HG03571 (cell line): ENCODE results near the gene ALAS1.
A peak's percentile ranks its signal among the peaks of the same experiment; 100 is the strongest.

Experiments
- ATAC-seq: cut with Tn5 transposase; IDR thresholded peaks from one replicate; pipeline ENCODE4 v1.9.1; 2021; ENCODE audit not compliant: unreplicated experiment

The ALAS1 gene

GRCh38 chr3:52233968-52234367 is 36.0 kb downstream of the ALAS1 start:
- no peak for ATAC-seq

GRCh38 chr3:52234516-52235447 is 36.8 kb downstream of the ALAS1 start:
- ATAC-seq: no peak

DNA sequence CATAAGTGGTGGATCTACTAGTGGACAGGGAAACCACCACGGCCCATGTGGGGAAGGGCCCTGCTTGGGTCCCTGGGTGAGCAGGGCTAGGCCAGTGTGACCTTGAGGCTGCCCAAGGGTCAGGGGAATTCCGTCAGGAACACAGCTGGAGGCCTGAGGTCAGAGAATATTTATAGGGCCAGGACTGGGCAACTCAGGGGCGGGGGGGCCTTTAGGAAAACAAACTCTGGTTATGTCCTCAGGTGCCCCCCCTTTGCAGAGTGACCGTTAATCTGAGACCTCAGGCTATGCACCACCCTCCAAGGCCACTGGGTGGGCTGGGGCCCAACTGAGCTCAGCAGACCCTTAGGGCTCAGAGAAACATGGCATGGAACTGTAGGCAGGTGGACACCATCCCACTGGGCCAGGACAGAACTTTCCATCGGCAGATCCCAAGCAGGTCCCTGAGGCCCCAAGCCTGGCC is 38.5 kb downstream of the ALAS1 start:
- no peak for ATAC-seq

DNA sequence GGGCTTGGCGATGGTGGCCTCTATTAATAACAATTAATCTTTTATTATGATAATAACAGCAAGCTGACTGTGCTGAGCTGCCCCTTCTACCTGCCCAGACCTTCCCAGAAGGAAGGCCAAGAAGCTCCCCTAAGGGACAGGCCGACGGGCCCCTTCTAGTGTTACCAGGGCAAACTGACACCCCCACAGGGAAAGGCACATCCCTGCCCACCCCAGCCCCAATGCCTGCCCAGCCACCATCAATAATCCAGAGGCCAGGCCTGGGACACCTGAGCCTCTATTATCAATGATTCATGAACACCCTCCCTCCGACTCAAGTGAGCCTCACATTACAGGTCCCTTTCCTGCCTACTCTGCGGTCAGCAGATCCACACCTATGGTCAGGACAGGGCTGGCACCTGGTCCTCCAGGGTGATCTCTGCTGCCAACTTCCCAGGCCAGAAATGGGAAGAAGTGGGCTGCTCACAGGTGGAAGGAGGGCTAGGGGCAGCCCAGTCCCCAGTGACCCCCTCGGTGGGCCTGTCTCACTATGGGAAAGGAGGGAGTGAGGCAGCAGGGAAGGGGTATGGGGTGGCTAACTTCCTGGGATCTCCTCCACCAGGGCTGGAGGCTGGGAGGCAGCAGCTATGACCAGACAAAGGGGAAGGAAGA is 39.2 kb downstream of the ALAS1 start:
- ATAC-seq: no peak

DNA sequence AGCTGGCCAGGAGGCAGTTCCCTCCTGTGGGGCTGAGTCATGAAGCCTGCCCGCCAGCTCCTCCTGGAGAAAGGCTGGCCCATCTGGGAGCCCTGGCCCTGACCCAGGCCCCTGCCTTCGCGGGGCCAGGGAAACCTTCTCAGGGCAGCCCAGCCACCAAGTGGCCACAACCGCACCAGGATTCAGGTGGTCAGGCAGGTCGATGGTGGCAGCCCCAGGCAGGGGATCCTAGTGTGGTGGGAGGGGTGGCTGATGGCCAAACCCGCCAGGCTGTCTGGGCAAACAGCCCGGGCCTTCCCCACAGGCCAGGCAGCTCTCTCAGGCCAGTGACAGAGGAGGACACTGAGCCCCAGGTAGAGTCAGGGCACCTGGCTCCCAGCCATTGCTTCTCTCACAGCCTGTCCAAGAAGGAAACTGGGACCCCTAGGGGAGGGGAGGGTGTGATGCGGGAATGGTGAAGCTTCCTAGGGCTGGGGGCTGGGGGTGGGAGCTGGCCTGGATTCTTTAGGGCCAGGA is 39.8 kb downstream of the ALAS1 start:
- no peak for ATAC-seq

GRCh38 chr3:52238193-52238760 is 40.3 kb downstream of the ALAS1 start:
- ATAC-seq: no peak

DNA sequence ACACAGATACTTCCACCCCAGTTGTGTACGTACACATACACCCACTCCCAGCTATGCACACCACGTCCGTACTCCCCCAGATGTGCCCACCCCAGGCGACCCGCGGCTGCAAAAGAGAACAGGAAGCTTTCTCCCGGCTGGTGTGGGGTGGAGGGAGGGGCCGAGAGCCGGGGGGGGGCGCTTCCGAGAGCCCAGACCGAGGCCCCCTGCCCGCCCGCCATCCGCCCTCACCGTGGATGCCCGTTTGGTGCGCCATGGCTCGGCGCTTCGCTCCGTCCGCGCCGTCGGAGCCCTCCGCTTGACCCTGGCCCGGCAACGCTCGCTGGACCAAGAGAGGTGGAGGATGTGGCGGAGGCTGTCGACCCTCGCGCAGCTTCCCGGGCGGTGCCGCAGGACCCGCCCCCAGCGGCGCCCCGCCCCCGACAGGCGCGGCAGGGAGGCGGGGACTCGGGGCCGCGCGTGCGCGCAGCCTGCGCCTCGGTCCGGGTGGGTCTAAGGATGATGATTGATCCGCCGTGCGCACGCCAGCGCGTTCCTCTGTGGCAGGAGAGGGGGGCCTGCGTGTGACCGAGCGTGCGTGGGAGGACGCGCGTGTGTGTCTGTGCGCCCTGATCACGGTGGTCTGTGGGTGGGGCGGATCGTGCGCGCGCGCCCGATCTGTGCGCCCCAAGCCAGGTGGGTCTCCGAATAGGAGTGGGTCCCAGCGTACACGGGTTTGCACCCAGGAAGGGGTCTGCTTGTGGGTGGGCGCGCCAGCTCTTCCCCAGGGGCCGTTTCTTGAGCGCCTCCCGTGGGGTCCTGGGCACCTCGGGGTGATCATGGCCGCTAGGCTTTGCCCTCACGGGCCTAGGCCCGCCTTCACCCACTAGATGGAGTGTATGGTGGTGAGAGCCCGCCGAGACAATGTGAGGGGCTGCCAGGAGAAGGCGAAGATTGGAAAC is 41.1 kb downstream of the ALAS1 start, which contains the start of gene TWF2:
Gene TWF2, minus strand, starts transcription at position 398 of the 941 bp plus-strand sequence. Its CDS starts 142 bp downstream, at position 256.
- peak; percentile 65 for ATAC-seq

DNA sequence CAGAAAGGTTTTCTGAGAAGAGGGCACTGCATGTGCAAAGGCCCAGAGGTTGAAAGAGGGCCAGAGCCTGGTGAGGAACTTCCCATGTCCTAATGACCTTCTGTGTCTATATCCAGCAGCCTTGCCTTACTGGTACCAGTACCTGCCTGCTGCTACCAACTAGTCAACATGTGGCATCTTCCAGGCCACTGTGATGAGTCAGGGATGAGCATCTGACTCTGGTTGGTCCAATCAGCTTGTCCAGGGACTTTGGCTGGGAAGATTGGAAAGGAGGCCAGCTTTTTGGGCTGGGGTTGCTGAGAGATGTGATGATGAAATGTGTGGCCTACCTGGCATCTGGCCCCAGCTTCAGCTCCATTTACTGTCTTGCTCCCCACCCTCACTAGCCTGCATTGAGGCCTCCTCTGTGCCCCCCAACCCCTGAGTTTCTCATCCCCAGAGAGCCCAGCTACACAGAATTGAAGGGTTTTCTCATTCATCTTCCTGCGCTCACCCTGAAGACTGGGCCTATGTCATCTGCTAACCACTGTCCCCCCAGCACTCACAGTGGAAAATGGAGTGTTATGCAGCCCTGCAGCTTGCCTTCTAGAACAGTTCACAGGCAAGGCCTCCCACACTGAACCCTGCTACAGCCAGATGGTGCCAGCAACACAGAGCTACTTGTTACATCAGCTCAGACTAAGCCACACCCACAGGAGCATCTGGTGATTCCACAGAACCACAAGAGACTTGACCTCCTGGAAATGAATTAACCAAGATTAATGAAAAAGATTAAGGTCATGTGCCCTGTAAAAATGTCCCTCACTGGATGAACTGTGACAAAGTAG is 42.3 kb downstream of the ALAS1 start:
- no peak for ATAC-seq

DNA sequence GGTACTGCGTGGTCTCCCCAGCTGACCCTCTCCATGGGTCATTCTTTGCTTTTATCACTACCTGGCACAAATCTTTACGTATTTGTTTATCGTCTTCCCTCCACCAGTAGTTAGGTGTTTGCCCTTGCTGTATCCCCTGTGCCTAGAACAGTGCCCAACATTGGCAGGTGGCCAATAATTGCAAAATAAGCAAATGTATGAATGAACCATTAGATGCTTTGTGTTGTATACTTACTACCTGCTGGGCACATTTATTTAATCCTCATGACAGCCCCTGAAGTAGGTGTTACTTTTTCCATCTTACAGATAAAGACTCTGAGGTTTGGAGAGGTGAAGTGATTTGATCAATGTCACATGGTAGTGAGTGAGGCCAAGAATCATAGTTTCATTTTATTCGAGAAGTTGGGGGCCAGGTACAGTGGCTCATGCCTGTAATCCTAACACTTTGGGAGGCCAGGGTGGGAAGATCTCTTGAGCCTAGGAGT is 43.0 kb downstream of the ALAS1 start:
- no peak for ATAC-seq

DNA sequence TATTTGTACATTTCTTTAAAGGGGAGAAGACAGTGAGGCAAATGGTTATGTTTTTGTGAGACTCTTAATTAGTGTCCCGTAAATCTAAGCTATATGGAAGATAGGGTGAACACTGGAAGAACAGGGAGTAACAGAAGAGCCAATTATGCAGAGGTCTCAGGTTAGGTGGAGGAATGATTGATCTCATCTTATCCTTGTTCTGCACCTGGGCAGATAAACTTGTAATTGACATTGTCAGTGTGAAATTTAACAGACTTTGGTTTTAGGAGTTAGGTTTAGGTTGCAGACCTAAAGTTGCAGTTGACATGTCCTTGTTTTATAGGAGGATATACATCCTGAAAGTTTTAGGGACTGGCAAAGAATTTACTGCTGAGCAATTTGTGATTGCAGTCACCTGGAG is 44.1 kb downstream of the ALAS1 start:
- ATAC-seq: no peak

DNA sequence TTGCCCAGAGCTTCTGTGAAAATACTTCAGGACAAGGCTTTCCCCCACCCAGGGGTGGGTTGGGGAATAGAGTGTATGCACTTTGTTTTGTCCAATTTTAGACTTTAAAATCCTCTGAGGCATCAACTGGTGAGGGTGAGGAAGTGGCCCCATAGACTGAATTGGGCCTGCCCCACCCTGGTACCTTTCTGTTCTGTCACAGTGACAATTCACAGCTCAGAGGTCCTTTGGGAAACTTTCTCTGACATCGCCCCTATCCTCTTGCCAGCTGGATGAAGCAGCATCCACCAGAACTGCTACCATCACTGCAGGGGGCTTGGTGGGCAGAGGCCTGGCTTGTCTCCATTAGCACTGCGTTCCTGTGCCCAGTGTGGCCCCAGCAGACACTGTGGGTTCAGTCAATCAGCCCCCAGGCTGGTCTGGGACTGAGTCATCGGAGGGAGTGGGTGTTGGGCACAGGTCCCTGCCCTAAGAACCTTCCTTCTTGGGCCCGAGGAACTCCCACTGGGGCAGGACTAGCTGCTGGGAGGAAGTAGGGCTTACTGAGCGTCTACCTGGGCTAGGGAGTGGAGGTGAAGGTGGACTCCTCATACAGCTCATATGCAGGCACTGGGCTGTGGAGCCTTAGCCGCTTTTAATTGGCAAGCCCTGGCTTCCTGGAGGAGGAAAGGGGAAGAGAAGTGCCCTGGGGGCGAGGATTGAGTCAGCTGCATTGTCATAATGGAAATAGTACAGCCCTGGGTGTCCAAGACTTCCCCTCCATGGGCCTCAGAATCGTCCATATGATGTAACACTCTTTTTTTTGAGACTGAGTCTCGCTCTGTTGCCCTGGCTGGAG is 46.0 kb downstream of the ALAS1 start:
- ATAC-seq: peak; percentile 40

DNA sequence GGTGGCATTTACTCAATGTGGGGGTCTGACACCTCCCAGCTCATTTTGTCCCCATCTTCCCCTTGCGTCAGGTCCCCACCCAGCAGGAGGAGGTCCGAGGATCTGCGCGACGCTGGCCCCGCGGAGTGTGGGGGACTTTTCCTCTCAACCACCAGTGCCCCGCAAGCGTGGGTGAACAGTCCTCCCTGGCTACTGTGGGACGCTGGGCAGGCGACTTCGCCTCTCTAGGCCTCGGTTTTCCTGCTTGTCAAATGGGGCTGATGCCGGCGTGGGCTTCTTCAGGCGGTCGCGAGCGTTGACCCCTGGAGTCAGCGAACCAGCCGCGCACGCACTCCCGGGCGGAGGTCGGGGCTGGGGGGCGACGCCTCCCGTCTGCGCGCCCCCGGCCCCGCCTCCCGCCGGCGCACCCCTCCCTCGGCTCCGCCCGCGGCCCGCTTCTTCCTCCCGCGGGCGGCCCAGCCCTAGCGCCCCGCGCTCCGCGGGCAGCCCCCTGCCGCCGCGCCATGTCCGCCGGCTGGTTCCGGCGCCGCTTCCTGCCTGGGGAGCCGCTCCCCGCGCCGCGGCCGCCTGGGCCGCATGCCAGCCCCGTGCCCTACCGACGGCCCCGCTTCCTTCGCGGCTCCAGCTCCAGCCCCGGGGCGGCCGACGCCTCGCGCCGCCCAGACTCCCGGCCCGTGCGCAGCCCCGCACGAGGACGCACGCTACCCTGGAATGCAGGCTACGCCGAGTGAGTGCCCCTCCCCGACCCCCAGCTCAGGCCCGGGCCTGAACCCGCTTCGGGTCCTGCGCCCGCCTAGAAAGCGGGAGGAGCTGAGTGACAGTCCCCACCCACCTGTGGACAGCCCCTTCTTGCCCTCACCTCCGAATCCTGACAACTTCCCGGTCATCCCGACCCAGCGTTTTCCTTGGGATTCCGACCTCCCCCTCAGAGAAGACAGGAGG is 47.6 kb downstream of the ALAS1 start, which contains the start of gene PPM1M:
Gene PPM1M, plus strand, starts transcription at position 438 of the 942 bp plus-strand sequence. Its CDS starts 66 bp downstream, at position 504.
- ATAC-seq: no peak

GRCh38 chr3:52246264-52246620 is 48.3 kb downstream of the ALAS1 start:
- ATAC-seq: no peak

GRCh38 chr3:52246728-52247408 is 48.9 kb downstream of the ALAS1 start:
- ATAC-seq: no peak

GRCh38 chr3:52247409-52248164 is 49.6 kb downstream of the ALAS1 start:
- no peak for ATAC-seq

GRCh38 chr3:52248165-52248541 is 50.2 kb downstream of the ALAS1 start:
- no peak for ATAC-seq
